ENCODE measurements around the gene ADCY5.

The ADCY5 gene

DNA sequence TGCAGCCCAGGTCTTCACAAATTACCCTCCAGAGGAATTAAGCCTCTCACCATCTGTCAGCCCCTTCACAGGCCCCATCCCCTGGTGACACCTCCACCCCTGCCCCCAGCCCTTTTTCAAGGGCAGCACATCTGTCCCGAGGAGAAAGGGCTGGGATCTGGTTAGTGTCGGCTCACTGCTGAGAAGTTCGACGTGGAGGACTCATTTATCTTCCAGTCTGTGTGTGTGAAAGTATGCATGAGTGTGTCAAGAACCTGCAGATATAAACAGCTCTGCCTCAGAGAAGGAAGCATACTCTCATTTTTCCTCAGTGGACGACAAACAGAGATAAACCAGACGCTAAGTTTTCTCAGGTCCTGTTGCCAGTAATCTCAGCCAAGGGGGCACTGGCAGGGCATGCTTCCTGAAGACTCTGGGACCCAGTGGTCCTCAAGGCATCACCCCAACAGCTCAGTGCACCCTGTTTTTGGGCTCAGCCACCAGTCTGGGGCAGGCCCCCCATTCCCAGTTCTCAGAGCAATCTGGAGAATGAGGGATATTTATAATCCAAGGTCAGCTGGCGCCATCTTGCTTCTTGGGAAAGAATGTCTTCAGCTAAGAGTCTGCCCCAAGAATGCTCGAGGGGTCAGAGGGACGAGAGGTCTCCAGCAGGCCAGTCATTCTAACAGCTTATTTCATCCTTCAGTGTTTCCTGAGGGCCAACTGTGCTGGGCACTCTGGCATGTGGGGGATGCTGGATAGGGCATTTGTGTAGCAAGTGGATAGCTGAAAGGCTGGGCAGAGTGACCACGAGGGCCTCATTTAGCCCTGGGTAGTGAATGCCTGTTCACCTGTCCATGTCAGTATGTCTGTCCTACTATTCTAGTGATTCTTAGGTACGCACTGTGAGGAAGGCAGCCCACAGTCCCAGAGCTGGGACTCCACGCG is 73.6 kb downstream of the ADCY5 start:
- no peak for DNase-seq

DNA sequence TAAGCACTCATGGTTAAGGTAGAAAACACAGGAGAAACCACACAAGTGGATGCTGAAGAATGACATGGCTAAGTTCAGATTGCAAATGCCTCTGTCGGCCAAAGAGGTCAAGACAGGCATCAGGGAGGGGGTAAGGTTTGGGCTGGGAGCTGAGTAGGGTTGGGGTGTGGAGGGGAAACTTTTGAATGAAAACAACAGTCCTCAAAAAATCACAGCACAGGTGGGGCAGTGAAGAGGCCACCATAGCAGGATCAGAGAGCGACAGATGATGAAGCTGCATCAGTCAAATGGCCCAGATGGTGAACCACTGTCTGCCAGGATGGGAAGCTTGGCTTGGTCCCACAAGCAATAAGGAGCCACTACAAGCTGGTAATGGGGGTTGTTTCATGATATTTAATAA is 74.9 kb downstream of the ADCY5 start:
- intact Hi-C loops (cut with DNase I): no loop called here

More for the DNA sequence above, 73.6 kb downstream of the ADCY5 start:
- intact Hi-C loops (cut with DNase I): no loop called here

DNA sequence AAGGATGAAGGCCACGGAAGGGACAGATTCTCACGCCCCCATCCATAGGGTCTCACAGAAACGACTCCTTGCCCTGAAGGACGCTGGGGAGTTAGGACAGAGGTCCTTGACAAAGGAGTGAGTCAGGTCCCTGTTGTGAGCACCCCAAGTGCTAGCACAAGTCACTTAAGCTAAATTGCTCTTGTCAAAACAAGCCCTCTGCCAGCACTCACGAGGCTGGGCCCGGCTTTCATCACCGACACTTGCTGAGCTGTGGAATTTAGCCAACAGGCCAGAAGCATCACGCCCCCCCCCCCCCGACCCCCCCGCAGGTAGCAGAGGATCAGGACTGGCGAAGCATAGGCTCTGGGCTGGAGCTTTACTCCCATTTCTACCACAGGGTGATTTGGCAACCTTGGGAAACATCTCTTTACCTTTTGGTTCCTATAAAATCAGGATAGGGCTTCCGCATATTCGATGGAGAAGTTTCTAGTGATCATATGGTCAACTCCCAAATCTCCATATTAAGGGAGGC is 75.4 kb downstream of the ADCY5 start:
- intact Hi-C loops (cut with DNase I): no loop called here
- DNase-seq: no peak

More for the DNA sequence above, 74.9 kb downstream of the ADCY5 start:
- no peak for DNase-seq

DNA sequence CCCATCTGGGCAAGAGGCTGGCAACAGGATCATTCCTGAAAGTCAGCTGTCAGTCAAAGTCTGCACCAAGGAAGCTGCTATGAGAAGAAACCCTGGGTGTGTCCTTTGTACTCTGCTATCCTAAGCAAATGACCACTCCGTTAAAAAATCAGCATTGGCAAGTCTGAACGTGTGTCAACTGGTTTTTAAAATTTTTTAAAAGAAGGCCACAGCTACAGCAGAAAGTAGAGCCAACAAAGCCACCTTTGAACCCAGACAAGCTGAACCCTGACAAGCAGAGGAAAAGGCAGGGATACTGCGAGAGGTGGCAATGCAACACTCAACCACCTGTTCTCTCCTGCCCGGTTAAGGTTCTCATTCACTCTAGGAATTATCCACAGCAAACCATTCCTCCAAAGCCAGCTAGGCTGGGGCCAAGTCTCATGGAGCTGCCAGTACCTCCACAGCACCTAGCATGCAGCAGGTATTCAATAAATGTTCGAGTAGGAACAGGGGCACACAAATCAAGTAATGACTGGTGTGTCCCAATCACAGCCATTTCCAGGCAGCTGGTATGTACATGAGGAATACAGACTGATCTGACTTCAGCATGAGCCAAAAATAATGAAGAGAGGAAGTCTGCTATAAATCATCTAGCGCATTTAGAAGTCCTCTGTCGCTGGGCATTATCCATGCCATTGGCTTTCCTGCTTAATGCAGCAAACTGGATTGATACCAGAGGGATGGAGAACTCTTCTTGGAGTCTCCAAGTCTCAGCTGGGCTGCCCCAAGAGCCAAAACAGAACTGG is 76.0 kb downstream of the ADCY5 start:
- intact Hi-C loops (cut with DNase I): no loop called here
- no peak for DNase-seq

DNA sequence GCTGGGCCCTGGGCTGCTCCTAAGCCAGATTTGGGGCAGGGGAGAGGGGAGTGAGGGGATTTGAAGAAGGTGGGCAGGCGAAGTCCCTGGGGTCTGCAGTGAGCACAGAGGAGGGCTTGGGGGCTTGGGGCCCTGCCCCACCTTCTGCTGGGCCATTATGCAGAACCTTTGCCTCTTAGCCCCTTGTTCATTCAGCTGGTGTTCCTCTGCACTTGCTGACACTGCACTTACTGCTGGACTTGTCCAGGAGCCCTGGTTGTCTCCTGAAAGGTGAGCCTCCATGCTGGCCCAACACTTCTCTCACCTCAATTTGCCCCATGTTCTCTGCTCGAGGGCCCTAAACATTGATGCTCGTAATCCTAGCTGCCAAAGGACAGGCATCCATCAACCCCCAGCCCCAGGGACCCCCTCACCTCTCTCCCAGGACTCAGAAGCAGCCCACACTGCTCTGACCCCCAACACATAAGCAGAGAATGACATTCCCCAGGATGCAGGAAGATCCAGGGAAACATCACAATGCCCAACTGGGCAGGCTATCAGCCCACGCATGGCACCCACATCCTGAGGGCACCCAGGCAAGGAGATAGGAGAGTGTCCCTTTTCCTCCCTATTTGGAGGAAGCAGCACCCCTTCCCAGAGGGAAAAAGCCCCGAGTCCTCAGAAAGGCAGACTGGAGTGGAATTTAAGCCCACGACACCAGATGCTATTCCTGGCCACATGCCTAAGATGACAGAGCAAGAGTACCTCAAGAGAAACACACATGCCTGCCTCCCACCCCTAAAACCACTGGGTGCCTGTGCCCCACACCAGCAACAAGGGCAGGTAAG is 76.8 kb downstream of the ADCY5 start:
- intact Hi-C loops (cut with DNase I): no loop called here

DNA sequence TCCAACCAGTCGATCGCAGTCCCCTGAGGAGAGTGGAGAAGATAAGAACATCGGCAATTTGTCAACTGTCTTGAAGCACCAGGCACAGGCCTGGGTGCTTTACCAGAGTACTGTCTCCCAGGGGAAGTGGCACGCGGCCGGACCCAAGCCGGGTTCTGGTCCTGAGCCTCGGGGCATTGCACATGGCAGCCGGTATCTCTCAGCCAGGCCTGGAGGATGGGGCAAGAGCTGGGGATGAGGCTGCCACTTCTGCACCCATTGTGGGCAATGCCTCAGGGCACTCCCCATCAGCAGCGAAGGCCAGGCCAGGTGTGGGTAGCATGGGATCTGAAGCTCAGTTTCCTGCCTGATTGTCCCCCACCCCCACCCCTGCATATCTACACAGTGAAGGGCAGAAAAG is 77.5 kb downstream of the ADCY5 start:
- intact Hi-C loops (cut with DNase I): no loop called here
- DNase-seq: no peak

More for the DNA sequence above, 76.8 kb downstream of the ADCY5 start:
- no peak for DNase-seq

DNA sequence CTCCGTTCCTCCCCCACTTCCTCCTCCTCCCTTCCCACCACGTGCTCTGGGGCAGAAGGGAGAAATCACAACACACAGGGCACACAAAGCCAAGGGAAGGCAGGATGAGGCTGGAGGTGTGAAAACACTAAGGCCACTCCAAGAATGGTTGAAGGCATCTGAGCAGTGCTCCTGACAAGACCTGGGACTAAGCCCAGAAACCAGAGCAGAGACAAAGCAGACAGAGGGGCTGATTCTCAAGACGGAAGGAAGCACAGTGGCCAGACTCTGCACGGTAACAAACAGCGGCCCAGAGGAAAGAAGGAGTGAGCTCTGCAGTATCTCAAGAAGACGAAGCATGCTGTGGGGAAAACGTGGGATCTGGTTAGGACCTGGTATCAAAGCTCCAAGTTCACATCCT is 78.1 kb downstream of the ADCY5 start:
- DNase-seq: no peak
- intact Hi-C loops (cut with DNase I): no loop called here

DNA sequence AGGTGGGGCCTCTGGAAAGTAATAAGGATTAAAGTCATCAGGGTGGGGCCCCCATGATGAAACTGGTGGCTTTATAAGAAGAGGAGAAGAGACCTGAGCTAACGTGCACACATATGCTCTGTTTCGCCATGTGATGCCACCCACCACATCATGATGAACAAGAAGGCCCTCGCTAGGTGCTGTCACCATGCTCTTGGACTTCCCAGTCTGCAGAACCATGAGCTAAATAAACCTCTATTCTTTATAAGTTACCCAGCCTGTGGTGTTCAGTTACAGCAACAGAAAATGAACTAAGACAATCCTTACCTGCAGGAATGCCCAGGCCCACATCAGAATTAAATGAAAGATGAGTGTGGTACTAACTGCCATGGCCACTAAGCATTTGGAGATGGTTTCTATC is 79.8 kb downstream of the ADCY5 start:
- intact Hi-C loops (cut with DNase I): no loop called here
- no peak for DNase-seq

DNA sequence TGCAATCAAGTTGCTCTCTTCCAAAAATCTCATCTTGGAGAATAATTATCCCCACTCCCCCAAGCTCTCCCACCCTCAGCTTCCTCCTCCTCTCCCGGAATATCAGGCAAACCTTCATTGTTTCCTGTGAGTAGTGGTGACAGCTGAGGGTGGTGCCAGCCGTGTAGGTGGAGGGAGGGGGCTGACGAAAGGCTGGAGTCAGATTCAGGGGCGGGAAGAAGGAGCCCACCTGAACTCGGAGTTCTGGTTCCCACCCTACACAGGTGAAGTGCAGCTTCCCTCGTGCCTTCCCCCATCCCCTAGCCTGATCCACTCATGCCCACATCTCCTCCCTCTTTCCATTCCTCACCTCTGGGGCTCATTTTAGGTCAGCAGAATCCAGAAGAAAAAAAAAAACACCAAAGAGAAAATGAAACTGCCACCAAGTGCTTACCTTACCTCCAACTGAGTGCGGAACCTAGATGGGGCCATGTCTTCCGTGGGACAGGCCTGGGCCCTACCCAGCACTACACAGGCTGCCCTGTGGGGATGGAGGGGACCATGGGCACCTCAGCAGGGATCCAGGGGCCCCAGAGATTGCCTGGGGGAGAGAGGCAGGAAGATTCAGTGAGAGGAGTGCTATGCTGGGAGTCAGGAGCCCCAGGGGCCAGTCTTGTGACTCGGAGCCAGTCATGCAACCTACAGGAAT is 81.3 kb downstream of the ADCY5 start:
- intact Hi-C loops (cut with DNase I): no loop called here

DNA sequence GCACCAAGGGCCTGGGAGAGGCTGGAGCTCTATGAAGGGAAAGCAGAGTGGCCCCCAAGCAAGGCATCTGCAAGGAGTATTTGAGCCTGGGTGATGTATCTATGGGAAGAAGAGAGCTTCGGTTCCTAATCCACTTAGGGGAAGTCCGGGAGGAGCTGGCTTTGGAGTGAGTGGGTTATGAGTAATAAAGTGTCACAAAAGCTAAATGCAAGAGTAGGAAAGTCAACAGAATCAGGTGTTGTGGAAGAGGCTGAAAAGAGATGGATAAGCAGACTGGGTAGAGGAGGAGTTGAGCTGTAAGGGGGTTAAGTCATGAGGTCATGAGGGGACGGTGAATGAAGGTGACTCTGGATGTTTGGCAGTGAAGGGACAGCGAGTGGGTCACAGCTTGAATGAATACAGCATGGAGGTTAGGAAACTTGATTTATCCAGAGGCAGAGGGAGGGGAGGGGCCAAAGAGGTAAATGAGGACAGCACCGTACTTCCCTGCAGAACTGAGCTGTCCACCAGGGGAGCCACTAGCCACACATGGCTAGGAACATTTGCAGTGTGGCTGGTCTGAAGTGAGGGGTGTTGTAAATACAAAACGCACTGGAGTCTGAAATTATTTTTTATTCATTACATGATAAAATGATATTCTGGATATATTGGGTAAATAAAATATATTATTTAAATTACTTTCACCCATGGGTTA is 83.3 kb downstream of the ADCY5 start:
- no peak for DNase-seq
- intact Hi-C loops (cut with DNase I): no loop called here

More for the DNA sequence above, 81.3 kb downstream of the ADCY5 start:
- peak in 1 of 10 donors; percentile 52 for DNase-seq

DNA sequence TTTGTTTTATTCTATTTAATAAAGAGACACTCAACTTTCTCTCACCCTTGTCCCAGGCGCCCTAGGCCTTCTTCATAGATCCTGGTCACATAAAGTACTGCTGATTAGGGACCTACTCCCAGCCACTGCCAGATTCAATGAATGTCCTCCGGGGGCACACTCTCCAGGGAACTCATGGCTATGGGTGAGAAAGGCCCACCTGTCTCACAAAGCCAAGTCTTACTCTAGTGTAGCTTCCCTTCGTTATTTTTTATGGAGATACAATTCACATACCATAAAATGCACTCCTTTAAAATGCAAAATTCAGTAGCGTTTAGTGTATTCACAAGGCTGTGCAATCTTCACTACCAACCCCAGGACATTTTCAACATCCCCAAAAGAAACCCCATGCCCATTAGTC is 87.8 kb downstream of the ADCY5 start:
- intact Hi-C loops (cut with DNase I): no loop called here
- DNase-seq: peak in 1 of 10 donors; percentile 20

DNA sequence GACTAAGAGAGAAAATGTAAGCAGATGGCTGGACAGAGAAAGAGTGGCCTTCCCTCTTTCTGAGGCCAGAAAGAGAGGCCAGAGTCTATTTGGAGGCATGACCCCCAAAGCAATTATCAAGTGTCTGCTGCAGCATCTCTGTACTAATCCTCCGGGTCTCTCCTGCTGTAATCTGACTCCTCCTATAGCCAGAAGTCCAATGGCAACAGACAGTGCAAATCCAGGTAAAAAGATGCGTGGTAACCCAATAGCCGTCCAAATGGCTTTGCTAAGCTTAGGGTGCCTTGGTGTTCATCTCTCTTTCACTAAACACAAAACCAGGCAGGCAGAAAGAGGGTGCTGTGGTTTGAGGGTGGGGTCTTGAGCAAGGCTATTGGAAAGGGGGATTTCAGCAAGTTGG is 91.6 kb downstream of the ADCY5 start:
- no peak for DNase-seq
- intact Hi-C loops (cut with DNase I): no loop called here

DNA sequence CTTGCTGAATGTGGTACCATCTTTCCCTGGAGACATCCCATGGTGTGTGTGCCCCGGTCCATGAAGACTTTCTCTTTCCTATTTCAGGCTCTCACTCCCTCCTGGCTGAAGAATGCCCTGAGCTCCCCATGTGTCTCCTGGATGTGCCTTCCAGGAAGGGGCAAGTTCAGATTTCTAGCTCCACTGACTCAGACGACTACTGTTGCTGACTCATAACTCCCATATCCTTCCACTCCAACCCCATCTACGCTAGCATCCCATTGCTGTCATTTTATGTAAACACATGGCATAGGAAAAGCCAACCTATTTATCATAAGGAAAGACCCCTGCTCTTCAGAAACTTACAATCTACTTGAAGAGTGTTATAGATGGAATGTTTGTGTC is 95.0 kb downstream of the ADCY5 start:
- intact Hi-C loops (cut with DNase I): no loop called here
- DNase-seq: no peak

DNA sequence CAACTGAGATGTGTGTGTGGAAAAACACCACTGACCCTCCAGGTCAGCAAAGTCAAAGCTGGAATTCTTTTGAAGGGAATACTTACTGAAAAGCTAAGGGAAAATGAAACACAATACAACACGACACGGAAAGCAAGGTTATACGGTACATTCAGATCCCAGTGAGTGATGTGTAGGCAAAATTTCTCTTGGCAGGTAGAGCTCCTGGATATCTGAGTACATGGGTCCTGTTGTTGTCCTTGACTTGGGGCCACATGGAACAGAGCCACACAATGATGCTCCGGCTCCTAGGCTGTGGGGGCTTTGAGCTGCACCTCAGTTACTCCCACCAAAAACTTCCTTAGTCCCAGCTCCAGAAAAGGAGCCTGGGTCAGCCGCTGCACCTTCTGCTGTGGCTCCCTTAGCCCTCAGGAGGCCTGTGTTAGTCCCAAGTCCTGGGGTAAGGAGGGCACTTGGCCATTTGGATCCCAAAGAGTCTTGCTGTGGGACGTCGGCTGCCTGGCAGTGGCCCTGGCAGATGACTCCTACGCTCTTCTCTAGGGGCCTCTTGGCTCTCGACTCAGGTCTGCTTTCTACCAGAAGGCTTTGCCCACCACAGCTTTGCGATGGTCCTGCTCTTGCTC is 95.6 kb downstream of the ADCY5 start:
- intact Hi-C loops (cut with DNase I): no loop called here
- peak in 1 of 10 donors; percentile 44 for DNase-seq

DNA sequence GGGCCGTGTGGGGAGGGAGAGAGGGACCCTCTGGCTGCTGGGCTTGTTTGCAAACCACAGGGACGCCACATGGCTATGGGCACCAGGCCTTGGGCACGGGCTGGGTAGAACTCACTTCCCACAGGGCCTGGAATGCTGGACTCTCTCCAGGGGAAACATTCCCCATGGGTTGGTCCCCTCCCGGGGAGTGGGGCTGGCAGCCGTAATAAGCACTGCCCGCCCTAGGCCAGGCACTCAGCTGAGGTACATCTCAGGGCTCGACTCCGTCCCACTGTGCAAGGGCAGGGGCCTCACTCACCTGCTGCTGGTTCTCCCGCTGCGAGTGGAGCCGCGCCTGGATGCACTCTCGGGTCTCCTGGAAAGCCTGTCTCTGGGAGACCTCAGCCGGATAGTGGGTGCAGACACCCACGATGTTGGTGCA is 96.7 kb downstream of the ADCY5 start:
- peak in 1 of 10 donors; percentile 62 for DNase-seq
- intact Hi-C loops (cut with DNase I): no loop called here

DNA sequence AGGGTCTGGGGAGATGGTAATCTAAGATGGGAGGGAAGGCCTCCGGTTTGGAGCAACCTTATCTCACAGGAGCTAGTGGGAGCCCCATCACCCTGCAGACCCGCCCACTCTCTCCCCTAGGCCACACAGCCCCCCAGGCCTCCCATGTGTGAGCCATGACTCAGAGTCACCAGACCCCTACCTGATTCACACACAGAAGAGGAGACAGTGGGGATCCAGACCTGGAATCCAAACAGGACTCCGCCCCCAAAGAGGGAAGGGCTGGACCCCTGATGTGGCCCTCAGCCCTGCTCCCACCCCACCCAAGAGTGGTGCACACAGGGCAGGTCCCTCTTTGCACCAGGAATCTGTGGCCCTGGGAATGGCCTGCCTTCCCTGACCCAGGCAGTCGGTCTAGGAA is 97.4 kb downstream of the ADCY5 start:
- peak in 1 of 10 donors; percentile 61 for DNase-seq
- intact Hi-C loops (cut with DNase I): no loop called here

DNA sequence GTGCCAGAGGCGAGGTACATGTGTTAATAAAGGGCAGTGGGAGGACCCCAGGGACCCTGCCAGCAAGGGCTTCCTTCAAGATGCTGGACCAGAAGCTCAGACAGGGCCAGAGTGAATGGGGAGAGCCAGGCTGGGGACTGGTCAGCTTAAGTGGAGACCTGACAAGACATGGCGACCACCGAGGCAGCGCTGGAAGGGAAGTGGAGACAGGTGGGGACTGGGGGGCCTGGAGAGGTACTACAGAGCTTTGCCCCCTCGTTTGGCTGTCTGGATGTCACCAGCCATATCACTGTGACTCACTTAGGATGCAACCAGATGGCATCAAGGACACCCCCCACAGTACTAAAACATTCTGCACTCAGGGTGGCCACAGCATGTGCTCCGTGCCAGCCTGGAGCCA is 97.9 kb downstream of the ADCY5 start:
- peak in 1 of 10 donors; percentile 60 for DNase-seq

DNA sequence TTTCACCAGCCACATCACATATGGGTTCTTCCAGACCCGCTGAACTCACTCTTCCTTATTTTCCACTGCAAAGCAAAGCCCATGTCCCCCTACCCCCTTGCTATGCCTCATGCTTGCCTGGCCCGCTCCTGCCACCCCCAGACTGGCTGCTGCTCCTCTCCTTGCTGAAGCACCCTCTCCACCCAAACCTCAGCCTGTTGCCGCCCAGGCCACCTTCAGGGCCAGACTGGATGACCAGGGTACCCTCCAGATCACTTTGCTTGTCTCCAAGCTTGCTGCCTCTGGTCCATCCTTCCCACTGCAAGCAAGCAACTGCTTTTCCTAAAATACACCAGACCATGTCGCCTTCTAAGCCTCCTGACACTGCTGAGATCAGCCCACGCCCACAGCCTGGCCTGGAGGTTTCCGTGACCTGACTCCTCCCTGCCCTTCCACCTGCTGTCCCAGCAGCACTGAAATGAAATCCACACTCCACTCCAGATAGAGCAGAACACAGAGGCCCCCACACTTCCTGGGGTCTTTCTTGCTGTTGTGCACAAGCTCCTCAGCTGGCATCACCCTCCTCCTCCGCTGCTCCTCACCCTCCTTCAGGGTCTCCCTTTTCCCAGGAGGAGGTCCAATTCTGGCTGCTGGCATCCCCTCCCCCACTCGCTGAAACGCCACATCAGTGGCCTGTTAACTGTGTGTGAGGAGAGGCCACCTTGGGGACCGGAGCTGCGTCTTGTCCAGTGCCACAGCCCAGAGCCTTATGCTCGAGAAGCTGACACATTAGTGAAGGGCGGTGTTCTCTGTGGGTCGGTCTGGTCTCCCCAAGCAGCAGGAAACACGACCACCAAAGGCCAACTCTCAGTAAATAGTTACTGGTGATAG is 99.1 kb downstream of the ADCY5 start:
- DNase-seq: peak in 1 of 10 donors; percentile 60

More for the DNA sequence above, 97.9 kb downstream of the ADCY5 start:
- intact Hi-C loops (cut with DNase I): no loop called here

More for the DNA sequence above, 99.1 kb downstream of the ADCY5 start:
- intact Hi-C loops (cut with DNase I): no loop called here
